Fibroblast of peridontal ligament (primary cell): ENCODE data around the gene KHSRP.
"Not testable (repeated sequence)": the region's sequence is repeated elsewhere in the genome, so short reads cannot be mapped to it uniquely, and the experiment has no call there.

Experiments
- DNase-seq: peaks from one replicate; pipeline ENCODE4 v3.0.0-alpha.2; 2010; ENCODE audit errors: extremely low read depth

The KHSRP gene

DNA sequence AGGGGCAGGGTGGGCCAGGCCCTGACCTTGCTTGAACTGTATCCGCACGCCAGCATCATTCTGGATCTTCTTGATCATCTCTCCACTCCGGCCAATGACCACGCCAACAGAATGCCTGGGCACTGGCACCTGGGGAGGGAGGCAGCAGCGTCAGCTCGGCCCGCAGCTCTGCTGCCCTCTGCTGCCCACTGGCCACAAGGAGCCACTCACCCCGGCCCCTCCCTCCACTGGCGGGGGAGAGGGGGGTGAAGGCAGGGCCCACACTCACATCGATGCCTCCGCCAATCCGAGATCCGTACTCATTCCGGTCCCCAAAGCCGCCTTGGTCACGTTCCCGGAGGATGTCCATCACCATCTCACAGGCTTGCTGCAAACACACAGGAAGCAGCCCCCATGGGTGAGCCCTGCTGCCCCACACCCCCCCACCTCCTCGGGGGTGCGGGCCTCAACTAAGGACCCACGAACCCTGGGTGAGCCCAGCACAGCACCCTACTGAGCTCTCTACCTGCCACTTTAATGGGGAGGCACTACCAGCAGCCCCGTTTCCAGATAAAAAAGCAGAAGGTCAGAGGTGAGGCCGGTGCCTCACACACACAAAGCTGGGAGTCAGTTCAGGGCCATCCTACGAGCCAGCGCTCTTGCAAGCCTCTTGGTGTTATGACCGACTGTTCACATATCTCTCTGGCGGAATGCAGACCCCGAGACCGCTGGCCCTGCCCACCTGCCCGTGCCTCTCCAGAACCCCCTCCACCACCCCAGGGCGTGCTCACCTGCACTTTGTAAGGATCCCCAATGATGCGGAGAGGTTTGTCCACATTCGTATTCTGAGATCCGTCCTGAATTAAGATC is 6.7 kb downstream of the KHSRP start:
- DNase-seq = no peak

DNA sequence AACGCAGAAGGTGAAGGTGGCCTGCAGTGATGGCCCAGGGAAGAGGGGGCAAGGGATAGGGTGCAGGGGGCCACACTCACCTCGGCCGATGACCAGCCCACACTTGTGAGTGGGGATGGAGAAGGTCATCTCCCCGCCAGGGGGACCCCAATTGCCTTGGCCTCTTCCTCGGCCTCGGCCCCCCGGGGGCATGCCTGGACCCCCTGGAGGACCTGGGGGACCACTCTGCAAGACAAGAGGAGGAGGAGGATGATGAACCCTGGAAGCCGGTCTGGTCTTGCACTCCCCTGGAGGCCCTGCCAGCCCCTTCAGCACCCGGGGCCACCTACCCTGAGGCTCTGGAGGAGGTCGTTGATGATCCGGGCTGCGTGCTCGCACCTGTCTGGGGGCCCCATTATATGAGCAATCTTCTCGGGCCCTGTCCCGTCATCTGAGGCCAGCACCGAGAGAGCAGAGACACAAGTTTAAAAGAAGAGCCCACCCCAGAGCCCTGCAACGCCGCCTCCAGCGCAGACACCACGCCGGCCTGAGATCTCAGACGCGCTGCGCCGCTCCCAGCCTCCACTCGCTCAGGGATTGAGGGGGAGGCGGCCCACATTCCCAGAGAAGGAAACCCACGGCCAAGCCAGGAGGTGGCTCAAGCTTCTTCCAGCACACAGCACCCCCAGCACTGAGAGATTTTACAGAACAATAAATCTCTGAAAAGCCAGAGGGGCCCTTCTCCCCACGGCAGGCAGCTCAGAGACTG is 7.8 kb downstream of the KHSRP start:
- no peak for DNase-seq

DNA sequence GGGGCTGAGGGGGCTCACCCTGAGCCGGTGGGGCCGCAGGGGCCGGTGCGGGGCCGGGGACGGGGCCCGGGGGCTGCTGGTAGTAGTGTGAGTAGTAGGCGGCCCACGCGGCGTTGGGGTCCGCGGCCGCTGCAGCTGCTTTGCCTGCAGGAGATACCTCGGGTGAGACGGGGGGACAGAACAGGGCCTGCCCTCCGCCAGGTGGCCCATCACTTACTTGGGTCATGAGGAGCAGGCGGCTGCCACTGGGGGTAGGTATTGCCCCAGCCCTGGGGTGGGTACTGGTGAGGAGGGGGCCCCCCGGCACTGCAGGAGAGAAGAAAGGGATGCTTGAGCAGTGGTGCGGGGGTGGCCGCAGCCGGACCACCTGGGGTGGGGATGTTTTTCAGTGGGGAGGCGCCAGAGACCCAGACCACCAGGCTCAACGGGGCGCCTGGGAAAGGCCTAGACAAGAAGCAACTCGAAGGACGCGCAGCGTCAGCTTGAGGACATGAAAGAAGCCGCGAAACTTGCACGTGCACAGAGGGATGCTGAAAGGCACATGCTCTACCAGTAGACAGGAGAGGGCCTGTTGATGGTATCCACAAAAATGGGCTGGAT is 8.9 kb downstream of the KHSRP start:
- DNase-seq = no peak

DNA sequence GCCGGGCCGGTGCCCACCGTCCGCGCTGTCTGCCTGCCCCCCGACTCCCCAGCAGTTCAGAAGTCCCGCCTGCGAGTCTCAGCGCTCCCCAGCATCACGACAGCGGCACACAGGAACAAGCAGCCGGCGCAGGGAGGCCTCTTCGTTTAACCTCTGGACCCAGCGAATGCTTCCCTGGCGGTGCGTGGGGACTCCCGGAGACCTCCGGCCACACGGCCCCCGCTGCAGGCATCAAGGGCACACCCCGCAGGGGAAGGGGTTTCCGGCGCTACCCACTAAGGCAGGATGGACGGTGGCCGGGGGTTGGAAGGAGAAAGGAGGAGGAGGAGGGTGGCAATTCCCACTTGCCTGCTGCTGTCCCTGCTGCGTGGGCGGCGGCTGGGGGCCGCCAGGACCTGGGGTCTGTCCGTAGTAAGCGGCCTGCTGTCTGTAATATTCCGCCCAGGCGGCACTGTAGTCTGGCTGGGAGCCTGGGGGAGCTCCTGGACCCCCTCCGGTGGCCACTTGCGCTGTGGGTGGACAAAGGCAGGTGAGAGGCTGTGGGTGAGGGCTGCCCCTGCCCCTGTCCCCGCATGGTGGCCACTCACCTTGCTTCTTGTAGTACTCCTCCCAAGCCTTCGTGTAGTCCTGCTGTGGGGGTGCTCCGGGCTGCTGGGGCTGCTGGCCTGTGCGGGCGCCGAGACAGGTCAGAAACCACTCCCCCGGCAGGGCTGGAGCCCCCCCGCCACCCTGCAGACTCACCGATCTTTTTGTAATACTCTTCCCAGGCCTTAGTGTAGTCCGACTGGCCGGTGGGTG is 9.6 kb downstream of the KHSRP start:
- no peak for DNase-seq

DNA sequence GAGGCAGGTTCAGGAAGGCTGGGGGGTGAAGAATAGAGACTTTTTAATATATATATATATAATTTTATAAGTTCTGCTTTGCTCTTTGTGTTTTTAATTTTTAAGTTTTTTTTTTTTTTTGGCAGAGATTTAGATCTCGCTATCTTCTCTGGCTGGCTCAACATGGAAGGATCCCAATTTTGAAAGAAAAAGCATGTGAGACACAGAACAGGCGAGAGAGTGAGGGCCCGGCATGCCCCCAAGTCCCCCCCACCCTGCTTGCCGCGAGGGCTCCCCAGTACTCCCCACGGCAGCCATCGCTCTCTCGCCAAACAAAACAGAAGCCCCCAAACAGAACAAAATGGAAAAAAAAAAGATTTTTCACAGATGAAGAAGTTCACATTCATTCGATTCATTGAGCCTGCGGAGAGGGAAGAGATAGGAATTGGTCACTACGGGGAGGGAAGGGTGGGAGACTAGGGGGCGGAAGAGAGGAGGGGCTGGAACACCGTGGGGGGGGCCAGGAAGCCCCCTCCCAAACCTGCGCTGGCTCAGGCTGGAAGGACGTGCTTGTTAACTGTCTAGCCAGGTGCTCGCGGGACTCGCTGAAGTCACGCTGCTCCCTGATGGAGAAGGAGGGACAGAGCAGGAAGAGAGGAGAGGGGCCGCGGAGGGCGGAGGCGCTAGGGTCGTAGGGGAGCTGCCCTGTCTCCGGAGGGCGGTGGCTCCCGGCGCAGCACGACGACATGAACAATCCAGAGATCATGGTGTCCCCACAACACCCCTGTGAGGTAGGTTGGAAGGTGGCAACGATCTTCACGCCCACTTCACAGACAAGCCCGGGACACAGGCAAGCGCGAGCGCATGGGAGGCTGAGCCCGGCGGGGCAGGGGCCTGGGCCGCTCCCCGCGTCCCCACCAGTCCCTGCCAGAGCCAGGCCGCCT is 10.6 kb downstream of the KHSRP start:
- DNase-seq = no peak

DNA sequence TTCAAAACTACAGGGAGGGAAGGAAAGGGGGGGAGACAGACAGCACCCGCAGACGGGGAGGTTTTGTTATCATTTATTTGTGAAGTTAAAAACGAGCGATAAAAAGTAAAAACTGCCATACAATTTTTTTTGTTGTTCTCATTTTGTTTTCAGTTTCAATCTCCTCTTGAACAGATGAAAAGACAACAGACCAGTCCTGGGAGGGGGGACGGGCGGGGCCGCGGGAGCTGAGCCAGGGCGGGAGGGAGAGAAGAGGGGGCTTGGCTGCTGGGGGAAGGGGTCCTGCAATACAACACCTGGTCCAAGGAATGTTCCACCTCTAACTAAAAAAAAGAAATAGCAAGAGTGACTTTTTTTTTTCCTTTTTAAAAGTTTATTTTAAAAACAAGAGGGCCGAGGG is 11.3 kb downstream of the KHSRP start:
- DNase-seq = no peak

DNA sequence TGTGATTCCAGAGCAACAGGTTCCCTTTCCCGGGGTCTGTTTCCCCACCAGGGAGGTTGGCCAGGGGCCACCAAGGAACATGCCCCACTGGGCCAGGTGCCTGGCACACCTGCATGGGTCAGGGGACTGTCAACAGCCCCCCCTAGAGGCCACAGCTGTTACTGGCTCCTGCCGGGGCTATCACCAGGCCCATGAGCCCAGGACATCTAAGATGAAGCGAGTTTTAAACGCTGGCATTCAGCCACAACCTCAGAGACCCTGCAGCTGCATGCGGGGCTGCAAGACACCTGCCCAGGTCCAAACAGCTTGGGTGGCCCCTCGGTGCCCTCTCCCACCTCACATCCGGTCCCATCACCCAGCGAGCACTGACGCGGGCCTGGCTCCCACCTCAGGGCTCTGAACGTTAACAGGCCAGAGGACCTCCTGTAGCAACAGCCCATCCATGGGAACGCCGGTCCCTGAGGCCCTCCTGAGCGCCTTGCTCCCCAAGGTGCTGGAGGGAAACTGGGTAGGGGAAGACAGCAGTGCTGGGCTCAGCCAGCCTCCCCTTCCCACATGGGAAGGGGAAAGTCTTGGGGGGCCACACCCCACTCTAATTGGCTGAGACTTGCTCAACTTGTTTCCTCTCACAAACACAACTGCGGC is 12.0 kb downstream of the KHSRP start:
- DNase-seq = no peak

DNA sequence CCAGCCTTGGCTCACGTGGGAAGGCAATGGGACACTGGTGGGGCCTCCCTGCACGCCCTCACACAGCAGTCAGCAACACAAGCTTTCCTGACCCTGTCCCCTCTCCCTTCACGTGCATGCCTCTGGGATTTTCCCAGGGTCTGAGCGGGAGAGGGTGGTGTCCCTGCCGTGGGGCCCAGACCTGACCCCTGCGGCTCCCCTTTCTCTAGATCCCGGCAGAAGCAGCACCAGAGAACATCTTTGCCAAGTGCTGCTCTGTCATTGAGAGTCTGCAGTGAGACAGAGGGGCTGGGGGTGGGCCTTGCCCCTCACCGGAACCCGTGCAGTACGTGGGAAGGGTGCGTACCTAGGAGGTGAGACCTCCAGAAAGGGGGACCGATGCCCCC is 12.6 kb downstream of the KHSRP start:
- DNase-seq = no peak

DNA sequence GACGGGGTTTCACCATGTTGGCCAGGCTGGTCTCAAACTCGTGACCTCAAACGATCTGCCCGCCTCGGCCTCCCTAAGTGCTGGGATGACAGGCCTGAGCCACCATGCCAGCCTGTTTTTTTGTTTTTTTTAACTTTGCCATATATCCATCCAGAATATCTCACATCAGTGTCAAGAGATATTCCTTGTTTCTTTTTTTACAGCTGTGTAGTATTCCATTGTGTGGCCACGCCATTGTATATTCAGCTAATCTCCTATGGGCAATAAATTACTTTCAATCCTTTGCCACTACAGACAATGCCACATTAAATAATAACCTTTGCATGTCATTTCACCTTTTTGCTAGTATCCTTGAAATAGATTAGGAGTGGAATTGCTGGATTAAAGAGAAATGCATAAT is 15.3 kb downstream of the KHSRP start:
- DNase-seq = no peak

DNA sequence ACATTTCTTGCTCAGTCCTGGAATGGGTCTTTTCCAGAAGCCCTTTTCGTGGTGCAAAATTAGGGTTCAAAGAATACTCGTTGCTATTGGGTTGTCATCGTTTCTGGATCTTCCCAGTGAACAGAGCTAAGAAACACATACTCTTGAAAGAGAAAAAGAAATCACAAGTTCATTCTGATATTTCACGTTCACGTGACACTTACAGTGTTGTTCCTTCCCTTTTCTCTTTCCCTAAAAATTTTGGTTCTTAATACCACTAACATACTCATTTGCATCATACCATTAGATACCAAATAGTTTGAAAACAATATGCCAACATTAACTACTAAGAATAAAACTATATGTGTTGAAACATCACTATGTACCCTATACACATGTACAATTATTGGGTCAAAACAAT is 18.2 kb downstream of the KHSRP start:
- no peak for DNase-seq

DNA sequence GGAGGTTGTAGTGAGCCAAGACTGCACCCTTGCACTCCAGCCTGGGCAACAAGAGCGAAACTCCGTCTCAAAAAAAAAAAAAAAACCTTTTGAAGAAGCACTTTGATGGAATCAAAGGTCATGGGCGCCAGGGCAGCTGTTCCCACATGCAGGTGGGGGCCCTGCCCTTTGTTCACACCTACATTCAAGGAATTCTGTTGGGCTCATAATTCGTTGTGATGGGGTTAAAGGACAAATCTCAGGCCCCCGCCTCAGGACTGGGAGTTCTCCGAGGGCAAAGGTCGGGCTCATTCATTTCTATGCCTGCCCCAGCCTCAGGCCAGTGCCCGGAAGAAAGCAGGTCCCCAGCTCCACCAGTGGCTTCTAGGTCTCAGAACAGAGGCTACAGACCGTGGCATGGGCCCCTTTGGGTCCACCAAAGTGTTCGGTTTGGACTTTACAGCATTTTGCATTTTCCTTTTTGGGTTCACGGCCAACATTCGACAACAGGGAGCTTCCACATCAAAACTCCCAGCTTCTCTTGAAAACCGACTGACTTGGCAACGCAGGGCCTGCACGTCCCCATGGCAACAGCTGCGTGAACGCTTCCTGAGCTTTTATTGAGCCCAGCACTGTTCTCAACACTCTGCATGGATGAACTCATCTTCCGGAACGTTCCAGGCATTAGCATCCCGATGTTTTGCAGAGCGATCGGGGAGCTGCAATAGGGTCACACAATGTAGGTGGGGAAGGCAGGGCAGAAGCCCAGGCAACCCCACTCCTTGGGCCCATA is 21.6 kb downstream of the KHSRP start:
- DNase-seq = peak; percentile 68

DNA sequence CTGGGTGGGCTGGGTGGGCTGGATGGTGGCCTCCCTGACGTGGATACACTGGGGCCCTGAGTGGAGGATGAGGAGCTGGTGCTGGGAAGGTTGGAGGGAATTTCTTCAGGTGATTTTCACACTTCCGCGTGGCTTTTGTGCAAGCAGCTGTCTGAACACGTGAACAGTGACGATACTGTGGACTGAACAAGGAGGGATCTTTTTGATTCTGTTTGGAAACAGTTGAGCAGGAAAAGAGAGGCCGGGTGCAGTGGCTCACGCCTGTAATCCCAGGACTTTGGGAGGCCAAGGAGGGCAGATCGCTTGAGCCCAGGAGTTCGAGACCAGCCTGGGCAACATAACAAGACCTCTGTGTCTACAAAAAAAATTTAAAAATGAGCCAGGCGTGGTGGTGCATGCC is 22.6 kb downstream of the KHSRP start:
- DNase-seq = no peak

DNA sequence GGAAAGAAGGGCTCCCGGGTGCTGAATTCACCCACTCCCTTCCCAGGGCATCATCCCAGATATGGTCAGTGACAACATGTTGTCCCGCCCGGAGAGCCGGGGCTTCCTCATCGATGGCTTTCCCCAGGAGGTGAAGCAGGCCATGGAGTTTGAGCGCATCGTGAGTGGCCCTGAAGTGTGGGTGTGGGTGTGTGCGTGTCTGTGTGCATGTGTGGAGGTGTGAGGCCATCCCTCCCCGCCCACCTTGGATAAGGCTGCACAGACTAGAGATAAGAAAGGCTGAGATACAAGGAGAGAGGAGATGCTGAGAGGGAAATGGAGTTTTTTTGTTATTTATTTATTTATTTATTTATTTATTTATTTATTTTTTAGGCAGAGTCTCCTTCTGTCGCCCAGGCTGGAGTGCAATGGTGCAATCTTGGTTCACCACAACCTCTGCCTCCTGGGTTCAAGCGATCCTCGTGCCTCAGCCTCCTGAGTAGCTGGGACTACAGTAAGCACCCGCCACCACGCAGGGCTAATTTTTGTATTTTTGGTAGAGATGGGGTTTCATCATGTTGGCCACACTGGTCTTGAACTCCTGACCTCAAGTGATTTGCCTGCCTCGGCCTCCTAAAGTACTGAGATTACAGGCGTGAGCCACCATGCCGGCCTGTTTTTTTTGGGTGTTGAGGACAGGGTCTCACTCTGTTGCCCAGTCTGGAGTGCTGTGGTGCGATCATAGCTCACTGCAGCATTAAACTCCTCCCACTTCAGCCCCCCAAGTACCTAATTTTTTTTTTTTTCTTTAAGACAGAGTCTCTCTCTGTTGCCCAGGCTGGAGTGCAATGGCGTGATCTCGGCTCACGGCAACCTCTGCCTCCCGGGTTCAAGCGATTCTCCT is 24.3 kb downstream of the KHSRP start:
- DNase-seq = not testable (repeated sequence)

DNA sequence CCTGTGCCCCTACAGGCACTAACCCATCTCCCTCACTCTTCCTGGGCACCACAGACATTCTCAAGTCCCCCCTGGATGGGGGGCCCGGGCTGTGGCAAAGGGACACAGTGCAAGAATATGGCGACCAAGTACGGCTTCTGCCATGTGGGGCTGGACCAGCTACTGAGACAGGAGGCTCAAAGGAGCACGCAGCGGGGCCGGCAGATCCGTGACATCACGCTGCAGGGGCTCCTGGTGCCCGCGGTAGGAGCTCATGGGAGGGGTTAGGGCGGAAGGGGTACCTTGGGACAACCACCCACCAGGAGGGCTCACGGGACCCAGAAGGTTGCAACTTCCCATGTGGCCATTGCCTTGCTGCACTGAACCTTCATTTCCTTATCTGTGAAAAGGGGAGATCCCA is 28.3 kb downstream of the KHSRP start:
- no peak for DNase-seq

DNA sequence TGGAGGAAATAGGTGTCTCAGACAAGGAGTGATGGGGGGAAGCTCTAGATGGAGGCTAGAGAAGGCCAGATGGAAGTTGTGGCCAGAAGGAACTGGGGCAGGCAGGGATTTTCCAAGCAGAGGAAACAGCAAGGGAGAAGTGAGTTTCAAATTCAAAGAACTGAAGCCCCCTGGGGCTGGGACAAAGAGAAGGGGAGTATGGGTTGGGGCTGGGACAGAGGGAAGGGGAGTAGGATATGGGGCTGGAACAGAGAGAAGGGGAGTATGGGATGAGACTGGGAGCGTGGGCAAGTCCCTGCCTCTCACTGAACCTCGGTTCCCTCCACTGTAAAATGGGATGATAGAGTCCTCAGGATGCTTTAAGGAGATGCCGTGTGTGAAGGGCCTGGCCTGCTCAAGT is 29.8 kb downstream of the KHSRP start:
- DNase-seq = no peak

DNA sequence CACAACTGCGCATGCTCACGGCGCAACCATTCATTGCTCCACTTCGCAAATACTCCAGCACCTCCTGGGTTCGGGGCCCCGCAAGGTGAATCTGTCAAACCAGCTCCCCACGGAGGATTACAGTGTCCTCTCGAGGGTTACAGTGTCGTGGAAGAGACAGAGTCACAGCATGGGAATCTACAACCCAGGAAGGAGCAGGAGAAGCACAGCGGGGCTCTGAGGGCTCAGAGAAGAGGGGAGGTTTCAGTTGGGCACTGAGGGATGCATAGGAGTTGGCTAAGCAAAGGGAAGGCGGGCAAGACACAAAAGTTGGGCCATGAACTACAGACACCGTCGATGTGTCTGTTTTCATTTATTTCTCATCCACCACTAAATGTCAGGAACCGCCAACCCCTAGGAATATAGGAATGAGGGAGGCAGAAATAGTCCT is 30.6 kb downstream of the KHSRP start:
- DNase-seq = no peak

DNA sequence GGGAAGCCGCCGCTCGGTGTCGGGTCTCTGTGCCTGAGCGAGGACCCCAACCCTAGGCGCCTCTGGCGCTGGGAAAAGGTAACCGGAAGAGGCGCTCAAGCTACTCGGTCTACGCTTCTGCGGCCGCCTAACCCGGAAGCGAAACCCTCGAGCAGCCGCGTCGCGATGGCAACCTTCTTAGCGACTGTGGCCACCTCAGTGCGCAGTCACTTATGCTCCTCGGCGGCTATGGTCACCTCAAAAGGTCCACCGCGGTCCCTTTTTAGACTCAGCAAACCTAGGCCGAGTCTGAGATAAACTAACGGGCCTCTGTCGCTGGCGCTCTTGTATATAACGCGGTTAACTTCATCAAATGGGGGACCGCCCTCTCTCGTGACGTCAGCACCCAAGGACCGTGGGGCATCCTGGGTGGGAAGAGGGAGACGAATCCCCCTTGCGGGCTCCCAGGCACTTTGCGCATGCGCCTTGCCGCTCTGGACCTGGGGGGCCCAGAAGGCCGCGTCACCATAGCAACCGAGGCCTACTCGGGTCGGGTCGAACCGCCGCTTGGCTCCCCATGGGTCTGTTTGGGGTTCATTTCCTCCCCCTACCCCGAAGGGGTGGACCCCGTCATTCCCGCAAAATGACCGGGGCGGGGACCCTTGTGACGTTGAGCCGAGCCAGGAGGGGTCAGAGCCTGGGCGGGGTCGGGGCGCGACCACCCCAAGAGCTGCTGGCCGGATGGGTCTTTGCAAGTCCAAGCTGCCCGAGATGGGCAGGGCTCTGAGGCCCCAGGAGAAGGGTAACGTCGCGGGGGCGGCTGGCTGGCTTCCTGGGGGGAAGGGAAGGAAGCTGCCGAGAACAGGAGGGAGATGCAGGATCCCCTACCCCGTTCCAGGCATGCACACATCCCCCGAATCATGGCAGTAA is 31.3 kb downstream of the KHSRP start, which contains the start of gene GTF2F1:
Gene GTF2F1 (minus strand): TSS at position 91 of the 909 bp plus-strand sequence. CDS start 169 bp downstream, outside the sequence.
- peak; percentile 97 for DNase-seq
